Measurements from ENCODE around the gene ARHGAP6.

Gene ARHGAP6

DNA sequence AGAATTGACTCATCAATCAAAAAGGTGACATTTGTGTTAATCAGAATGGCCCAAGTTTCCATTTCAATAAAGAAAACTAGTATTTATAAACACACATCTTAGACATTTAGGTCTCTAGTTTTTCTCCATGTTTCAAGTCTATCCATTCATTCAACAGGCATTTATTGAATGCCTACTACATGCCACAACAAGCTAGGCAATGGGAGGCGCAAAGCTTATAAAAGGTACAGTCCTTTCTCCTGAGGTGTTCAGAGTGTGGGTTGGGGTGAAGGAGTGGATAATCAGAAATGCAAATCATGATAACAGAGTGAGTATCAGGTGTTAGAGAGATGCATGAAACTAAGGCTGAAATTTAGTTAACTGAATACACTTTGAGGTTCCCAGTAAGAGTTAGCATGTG is 476.6 kb downstream of the ARHGAP6 start:
- TF ChIP-seq, protein P1, sequence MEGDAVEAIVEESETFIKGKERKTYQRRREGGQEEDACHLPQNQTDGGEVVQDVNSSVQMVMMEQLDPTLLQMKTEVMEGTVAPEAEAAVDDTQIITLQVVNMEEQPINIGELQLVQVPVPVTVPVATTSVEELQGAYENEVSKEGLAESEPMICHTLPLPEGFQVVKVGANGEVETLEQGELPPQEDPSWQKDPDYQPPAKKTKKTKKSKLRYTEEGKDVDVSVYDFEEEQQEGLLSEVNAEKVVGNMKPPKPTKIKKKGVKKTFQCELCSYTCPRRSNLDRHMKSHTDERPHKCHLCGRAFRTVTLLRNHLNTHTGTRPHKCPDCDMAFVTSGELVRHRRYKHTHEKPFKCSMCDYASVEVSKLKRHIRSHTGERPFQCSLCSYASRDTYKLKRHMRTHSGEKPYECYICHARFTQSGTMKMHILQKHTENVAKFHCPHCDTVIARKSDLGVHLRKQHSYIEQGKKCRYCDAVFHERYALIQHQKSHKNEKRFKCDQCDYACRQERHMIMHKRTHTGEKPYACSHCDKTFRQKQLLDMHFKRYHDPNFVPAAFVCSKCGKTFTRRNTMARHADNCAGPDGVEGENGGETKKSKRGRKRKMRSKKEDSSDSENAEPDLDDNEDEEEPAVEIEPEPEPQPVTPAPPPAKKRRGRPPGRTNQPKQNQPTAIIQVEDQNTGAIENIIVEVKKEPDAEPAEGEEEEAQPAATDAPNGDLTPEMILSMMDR (conservative IDR thresholded peaks at IDR 0.05; ENCODE audit: low read depth, low read length) = no peak
- H3K4me3 ChIP-seq (ENCODE audit: low read length) = no peak overlapping the region
- DNase-seq (ENCODE audit: low read depth) = no peak

DNA sequence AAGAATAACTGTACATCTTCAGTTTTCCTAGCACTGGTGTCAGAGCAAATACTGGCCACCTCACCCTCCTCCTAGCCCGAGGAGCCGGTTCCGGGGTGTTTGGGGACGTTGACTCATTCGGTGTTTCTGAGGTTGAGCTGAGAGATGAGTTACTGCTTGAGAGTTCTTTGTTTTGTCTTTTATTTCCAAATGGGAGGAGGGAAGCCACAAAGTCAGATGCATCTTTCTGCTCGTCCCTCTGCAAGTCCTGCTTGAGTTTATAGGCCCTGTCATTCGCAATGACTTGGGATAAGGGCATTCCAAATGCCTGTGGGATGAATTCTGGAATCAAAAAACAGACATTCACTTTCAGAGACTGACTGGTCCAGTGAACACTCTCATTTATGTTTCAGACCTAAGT is 477.1 kb downstream of the ARHGAP6 start:
- TF ChIP-seq, protein P1 (conservative IDR thresholded peaks at IDR 0.05; ENCODE audit: low read depth, low read length) = no peak

DNA sequence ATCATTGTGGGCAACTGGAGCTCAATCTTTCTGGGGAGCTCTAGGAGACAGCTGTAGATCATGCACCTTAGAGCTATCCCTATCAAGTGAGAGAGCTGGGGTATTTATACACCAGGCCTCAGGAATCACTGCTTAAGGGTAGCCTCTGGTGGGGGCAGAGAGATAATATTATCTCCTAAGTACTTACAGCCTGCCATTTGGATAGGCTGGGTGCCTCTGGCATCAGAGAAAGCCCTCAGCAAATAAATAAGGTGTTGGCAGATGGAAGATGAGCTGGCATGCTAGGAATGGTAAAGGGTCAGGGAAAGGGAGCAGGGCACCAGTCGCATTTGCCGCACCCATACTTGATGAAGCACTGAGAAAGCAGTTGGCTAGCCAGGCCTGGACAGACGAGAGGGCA is 478.7 kb downstream of the ARHGAP6 start:
- no peak overlapping the region for H3K4me3 ChIP-seq (ENCODE audit: low read length)
- TF ChIP-seq, protein P1 (conservative IDR thresholded peaks at IDR 0.05; ENCODE audit: low read depth, low read length) = no peak
- DNase-seq (ENCODE audit: low read depth) = no peak

More for the DNA sequence above, 477.1 kb downstream of the ARHGAP6 start:
- no peak for DNase-seq (ENCODE audit: low read depth)
- no peak overlapping the region for H3K4me3 ChIP-seq (ENCODE audit: low read length)

DNA sequence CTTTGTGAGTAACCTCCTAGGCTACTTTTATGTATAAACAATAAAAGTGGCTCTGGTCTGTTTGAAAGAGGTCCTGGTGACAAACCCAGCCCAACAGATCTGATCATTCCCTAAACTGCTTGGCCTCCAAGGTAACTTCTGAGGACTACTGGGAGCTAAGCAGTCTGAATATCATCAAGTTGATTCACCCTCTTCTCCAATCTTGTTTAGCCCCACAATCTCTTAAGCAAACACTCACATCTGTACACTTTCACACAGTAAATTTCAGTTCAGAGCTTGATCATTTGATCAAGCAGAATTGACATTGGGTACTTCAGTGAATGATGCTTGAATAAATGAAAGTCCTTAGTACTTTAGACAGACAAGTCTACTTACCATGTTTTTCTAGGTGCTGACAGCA is 479.9 kb downstream of the ARHGAP6 start:
- no peak overlapping the region for H3K4me3 ChIP-seq (ENCODE audit: low read length)
- TF ChIP-seq, protein P1 (conservative IDR thresholded peaks at IDR 0.05; ENCODE audit: low read depth, low read length) = no peak
- DNase-seq (ENCODE audit: low read depth) = no peak

DNA sequence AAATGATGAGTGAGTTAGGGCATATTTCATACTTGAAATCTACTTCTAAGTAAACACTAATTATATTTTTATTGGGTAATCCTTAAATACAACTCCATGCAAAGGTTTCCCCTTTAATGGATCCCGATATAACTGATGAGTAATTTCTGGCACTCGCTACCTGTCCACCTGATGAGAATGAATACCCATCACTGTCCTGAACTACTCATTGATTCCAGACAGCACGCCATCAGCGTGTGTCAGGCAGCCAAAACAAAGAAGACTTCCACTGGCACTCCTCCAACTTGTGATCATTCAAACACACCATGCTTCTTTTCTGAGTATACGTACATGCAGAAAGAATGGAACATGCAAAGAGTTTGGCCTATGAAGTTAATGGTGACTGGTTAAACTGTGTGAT is 485.1 kb downstream of the ARHGAP6 start:
- TF ChIP-seq, protein P1 (conservative IDR thresholded peaks at IDR 0.05; ENCODE audit: low read depth, low read length) = no peak
- no peak for DNase-seq (ENCODE audit: low read depth)
- H3K4me3 ChIP-seq (ENCODE audit: low read length) = no peak overlapping the region

DNA sequence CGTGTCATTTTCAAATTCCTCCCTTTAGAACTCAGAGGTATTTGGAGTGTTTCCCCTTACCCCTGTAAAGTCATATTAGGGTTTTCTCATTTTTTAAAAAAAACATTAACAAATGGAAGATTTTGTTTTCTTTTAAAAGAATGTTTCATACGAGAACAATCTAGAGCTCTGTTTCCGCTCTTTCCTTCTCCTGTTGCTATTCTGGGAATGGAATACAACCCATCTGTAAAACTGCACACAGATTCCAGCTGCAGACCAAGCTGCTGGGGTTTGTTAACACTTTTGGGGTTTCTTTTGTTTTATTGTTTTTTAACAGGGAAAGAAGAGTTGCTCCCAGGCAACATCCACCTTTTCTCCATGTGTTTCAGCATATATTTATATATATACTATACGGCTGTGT is 493.3 kb downstream of the ARHGAP6 start:
- TF ChIP-seq, protein P1 (conservative IDR thresholded peaks at IDR 0.05; ENCODE audit: low read depth, low read length) = no peak
- DNase-seq (ENCODE audit: low read depth) = no peak
- H3K4me3 ChIP-seq (ENCODE audit: low read length) = no peak overlapping the region

DNA sequence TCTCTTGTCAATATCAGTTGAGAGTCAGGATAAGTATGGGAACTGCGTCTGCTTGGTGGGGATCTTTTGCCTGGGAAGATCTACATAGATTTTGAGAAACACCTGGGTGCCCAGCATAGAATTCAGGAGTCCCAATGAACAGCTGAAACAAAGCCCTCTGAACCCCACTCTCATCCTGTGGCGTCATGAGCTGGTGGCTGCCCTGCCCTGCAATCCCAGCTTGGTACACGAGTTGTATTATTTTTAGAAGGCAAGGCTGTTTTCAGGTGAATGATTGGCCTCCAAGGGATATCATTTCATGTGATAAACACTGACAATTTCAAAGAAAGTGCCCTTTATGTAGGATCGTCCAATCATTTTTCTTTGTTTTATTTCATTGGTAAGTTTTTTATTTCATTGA is 493.8 kb downstream of the ARHGAP6 start:
- DNase-seq (ENCODE audit: low read depth) = no peak
- TF ChIP-seq, protein P1 (conservative IDR thresholded peaks at IDR 0.05; ENCODE audit: low read depth, low read length) = no peak
- no peak overlapping the region for H3K4me3 ChIP-seq (ENCODE audit: low read length)
